Jurkat, Clone E6-1 (cell line): ENCODE data around the gene PRKCZ.
"Not testable (repeated sequence)": the region's sequence is repeated elsewhere in the genome, so short reads cannot be mapped to it uniquely, and the experiment has no call there.

ENCODE experiments used
- DNase-seq: peaks from one replicate; pipeline ENCODE4 v3.0.0-alpha.2; 2011; ENCODE audit warnings: low read depth, low spot score
- H3K4me3 ChIP-seq: 2 replicates; pipeline ENCODE4 v1.5.1; 2011; ENCODE audit warnings: mild to moderate bottlenecking, low read length, control low read depth, moderate library complexity

Gene PRKCZ

DNA sequence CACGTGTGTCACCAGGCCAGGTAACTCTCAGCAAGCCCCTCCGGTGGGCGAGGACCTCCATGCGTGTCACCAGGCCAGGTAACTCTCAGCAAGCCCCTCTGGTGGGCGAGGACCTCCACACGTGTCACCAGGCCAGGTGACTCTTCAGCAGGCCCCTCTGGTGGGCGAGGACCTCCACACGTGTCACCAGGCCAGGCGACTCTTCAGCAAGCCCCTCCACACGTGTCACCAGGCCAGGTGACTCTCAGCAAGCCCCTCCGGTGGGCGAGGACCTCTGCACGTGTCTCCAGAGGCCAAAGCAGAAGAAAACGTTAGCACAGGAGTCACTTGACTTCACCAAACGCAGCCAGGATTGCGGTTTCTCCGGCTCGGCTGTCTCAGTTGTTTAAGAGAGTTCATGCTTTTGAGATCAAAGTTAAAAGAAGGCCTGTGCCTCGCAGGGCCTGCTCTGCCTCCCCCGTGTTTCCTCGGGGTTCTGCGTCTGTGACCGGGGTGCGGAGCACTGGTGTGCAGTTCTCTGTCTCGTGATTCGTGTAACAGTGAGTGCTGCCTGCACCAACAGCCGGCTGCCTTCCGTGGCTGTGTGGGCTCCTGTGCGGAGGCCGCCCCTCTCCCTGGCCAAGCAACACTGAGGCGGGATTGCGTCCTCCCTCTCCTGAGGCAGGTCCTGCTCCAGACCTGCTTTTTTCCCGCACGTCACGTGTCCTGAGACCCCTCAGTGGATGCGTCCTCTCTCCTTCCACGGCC, 56.6 kb downstream of the PRKCZ start:
- no peak for DNase-seq

GRCh38 chr1:2107586-2108212, 57.5 kb downstream of the PRKCZ start:
- no peak overlapping the region for H3K4me3 ChIP-seq
- no peak for DNase-seq

More for the DNA sequence above, 56.6 kb downstream of the PRKCZ start:
- H3K4me3 ChIP-seq = no peak overlapping the region

GRCh38 chr1:2108213-2108876, 58.1 kb downstream of the PRKCZ start:
- no peak for DNase-seq
- H3K4me3 ChIP-seq = no peak overlapping the region

DNA sequence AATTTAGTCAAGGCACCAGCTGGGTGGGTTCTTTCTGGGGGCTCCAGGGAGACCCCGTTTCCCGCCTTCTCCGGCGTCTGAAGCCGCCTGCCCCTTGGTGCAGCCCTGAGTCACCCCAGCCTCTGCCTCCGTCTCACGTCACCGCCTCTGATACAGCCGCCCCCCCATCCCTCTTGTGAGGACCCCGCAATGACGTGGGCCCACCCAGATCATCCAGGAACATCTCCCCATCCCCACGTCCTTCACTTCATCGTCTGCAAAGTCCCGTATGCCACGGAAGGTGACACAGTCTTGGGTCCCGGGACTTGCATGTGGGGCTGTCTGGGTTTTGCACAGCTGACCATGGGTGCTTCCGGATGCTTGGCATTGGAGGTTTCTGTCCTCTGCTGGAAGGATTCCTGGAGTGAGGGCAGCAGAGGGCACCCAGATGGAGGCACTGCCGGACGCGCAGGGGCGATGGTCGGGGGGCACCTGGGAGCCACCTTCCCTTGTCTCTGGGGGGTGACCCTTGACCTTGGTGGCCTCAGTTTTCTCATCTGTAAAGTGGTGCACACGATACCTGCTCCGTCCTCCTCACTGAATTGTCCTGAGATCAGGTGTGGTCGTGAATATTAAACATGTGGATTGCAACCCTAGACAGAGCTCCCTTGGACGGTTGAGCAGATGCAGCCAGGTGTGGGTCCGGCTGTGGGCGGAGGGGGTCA, 58.8 kb downstream of the PRKCZ start:
- DNase-seq = no peak
- H3K4me3 ChIP-seq = no peak overlapping the region

DNA sequence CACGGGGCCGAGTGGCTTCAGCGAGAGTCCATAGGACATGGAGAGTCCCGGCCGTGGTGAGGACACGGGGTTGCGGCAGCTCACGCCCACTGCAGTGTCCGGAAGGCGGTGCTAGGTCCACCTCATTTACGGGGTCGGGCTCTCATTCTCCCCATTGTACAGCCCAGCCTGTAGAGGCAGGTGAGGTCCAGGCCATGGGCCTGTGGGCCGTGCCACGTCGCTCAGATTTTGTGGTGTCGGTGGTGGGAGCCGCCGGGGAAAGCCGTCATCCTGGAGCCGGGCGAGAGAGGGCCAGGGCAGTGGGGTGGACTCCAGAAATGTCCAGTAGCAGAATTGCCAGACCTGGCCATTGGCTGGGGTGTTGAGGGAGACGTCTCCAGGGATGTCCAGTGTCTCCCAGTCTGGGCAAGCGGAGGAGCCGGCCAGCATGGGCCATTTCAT, 59.4 kb downstream of the PRKCZ start:
- DNase-seq = no peak
- no peak overlapping the region for H3K4me3 ChIP-seq

DNA sequence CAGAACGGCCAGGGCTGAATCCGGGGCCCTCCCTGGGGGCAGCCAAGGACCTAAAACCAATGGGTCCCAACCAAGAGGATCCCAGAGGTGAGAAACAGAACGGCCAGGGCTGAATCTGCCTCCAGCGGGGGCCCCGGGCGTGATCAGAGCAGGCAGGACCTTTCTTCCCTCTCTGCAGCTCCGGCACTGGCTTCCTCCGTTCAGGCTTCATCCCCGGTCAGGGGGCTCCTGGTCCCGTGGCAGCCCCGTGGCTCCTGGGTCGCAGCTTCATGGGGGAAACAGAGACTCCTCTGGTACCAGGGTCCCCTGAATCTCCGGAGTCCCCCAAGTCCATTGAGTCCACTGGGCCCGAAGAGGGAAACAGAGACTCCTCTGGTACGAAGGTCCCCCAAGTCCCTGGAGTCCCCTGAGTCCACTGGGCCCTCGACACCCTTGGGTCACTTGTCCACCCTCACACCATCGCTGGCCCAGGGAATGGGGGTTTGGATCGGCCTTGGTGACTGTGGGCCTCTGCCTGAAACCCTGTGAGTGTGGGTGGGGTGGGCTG, 60.1 kb downstream of the PRKCZ start:
- no peak for DNase-seq
- no peak overlapping the region for H3K4me3 ChIP-seq

- no peak for DNase-seq
- H3K4me3 ChIP-seq = no peak overlapping the region
Measured at GRCh38 chr1:2110738-2111673, 60.8 kb downstream of the PRKCZ start.

- DNase-seq = no peak
Measured at GRCh38 chr1:2111674-2112035, 61.4 kb downstream of the PRKCZ start.

DNA sequence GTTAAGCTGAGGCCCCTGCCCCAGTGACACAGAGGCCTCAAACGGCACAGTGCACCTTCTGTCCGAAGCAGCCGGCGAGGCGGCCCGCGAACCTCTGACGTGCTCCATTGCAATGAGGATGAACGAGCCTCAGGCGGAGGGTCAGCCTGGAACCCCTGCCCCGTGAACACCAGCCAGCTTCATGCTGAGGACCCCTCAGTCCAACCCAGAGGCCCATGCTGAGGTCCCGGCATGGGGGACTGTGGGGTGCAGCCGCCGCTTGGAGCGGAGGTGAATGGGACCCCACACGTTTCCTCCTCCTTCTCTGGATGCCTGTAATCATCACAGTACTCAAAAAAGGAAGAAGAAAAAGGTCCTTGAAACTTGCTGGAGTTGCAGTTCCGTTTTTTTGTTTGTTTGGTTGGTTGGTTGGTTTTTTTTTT, 62.1 kb downstream of the PRKCZ start:
- no peak overlapping the region for H3K4me3 ChIP-seq
- no peak for DNase-seq

More at GRCh38 chr1:2111674-2112035, 61.4 kb downstream of the PRKCZ start:
- no peak overlapping the region for H3K4me3 ChIP-seq

GRCh38 chr1:2113620-2114135, 63.5 kb downstream of the PRKCZ start:
- DNase-seq = no peak
- H3K4me3 ChIP-seq = no peak overlapping the region

- peak overlapping the region; percentile 3; the same call in 1 of the 2 replicates for H3K4me3 ChIP-seq
- DNase-seq = not testable (repeated sequence)
Measured at GRCh38 chr1:2114635-2115007, 64.4 kb downstream of the PRKCZ start.

DNA sequence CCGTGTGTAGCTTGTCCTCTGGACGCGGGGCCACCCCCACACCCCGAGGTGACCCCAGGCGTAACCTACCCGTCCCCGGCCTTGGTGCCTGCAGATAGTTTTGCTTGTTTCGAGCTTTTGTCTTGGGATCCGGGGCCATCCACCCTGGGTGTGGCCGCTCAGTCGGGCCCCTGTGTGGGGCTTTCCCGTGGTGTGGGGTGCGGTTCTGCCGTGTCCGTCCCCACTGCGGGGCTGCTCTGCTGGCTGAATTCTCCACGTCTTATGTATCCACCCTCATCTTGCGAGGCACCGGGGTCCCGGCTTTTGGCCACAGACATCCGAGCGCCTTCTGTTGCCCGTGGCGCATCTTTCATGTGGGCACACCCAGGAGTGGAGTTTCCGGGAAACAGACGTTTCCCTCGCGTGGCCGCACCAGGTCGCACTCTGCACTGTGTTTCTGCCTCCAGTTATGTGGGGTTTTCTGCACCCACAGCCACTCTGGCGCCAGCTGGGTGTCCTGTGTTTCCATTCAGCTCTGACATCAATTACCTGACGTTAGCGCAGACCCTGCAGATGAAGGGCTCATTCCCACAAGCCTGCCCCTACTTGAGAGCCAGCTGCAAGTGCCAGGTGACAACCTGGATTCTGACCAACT, 64.9 kb downstream of the PRKCZ start:
- peak; percentile 59 for DNase-seq
- peak overlapping the region; percentile 7; the same call in 1 of the 2 replicates for H3K4me3 ChIP-seq

- DNase-seq = no peak
- H3K4me3 ChIP-seq = peak overlapping the region; percentile 7; the same call in 1 of the 2 replicates
Measured at GRCh38 chr1:2115702-2116341, 65.6 kb downstream of the PRKCZ start.

DNA sequence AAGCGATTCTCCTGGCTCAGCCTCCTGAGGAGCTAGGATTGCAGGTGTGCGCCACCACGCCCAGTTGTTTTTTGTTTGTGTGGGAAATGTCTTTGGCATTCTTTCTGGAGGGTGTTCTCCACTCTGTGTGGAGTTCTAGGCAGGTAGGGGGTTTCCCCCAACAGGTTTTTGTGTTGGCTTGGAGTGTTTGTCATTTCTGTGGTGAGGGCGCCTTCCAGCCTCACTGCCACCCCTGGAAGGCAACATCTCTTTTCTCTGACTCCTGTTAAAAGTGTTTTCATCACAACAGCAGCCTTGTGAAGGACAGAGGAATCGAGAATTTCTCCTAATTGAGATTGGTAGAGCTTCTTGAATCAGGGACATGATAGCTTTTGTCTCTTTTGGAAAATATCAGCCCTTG, 69.7 kb downstream of the PRKCZ start:
- DNase-seq = no peak
- no peak overlapping the region for H3K4me3 ChIP-seq

- no peak overlapping the region for H3K4me3 ChIP-seq
- DNase-seq = no peak
Measured at GRCh38 chr1:2121101-2121691, 71.0 kb downstream of the PRKCZ start.

DNA sequence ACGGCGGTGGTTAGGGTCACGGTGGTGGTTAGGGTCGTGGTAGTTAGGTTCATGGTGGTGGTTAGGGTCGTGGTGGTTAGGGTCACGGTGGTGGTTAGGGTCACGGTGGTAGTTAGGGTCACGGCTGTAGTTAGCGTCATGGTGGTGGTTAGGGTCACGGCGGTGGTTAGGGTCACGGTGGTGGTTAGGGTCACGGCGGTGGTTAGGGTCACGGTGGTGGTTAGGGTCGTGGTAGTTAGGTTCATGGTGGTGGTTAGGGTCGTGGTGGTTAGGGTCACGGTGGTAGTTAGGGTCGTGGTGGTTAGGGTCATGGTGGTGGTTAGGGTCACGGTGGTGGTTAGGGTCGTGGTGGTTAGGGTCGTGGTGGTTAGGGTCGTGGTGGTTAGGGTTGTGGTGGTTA, 71.6 kb downstream of the PRKCZ start:
- H3K4me3 ChIP-seq, DNase-seq: not testable (repeated sequence)
